HEK293T (cell line): ENCODE results near the gene MAMLD1.

Experiments used
- FOXA1 ChIP-seq: fragments of 450-650 bp; IDR thresholded peaks from 2 replicates; pipeline ENCODE4 v1.6.1; 2016; ENCODE audit warnings: mild to moderate bottlenecking
- FOXK2 ChIP-seq: fragments of 450-650 bp; IDR thresholded peaks from 2 replicates; pipeline ENCODE4 v1.6.1; 2016; ENCODE audit warnings: mild to moderate bottlenecking
- L3MBTL2 ChIP-seq: fragments of 450-650 bp; conservative IDR thresholded peaks from 2 replicates; pipeline ENCODE4 v1.6.1; 2016; ENCODE audit warnings: mild to moderate bottlenecking
- NFRKB ChIP-seq: fragments of 450-650 bp; IDR thresholded peaks from 2 replicates; pipeline ENCODE4 v1.6.1; 2016; ENCODE audit warnings: mild to moderate bottlenecking, moderate library complexity
- SUZ12 ChIP-seq: fragments of 450-650 bp; IDR thresholded peaks from 2 replicates; pipeline ENCODE4 v1.6.1; 2016; ENCODE audit warnings: mild to moderate bottlenecking
- TARDBP ChIP-seq: fragments of 450-650 bp; IDR thresholded peaks from 2 replicates; pipeline ENCODE4 v1.6.1; 2016
- TF ChIP-seq, protein P1 (sequence below): fragments of 450-650 bp; IDR thresholded peaks from 2 replicates; pipeline ENCODE4 v1.6.1; 2016

- TF ChIP-seq TARDBP (no peak), FOXK2 (no peak), FOXA1 (no peak), NFRKB (no peak), L3MBTL2 (no peak), SUZ12 (no peak)
- TF ChIP-seq, protein P1, sequence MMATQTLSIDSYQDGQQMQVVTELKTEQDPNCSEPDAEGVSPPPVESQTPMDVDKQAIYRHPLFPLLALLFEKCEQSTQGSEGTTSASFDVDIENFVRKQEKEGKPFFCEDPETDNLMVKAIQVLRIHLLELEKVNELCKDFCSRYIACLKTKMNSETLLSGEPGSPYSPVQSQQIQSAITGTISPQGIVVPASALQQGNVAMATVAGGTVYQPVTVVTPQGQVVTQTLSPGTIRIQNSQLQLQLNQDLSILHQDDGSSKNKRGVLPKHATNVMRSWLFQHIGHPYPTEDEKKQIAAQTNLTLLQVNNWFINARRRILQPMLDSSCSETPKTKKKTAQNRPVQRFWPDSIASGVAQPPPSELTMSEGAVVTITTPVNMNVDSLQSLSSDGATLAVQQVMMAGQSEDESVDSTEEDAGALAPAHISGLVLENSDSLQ, result no peak
Observed at GRCh38 chrX:150438165-150438564, 75.0 kb downstream of the MAMLD1 start.
